Right ventricle myocardium superior (tissue), 1 donor: ENCODE results near the gene RNF8. TPM values are rescaled to one million over a fixed set of nuclear protein-coding genes. Genes with fewer than 3 reads are reported as not detected.

ENCODE experiments used
- ATAC-seq: fragments of 200-7000 bp; cut with Tn5 transposase; one replicate; pipeline ENCODE4 v1.9.1; 2020; ENCODE audit warnings: mild to moderate bottlenecking; ENCODE audit not compliant: poor library complexity
- DNase-seq: peaks from one replicate; pipeline ENCODE4 v3.0.0-alpha.2; 2020
- intact Hi-C: fragments of 100-400 bp; cut with DNase I; formaldehyde crosslinking; loops from one replicate; pipeline ENCODE4 v1.11.2; 2022
- total RNA-seq: library from RNA; stranded (reverse); fragmentation: NEBNext Ultra II Directional; extraction: Animal tissue kit (Norgen Biotek cat#: 25700); gene quantifications from one replicate; pipeline ENCODE4 v1.2.1, GENCODE V29; 2021
- donor health status: DM: no; HTN: yes; CAD: no; lungs with severe emphysema.

The RNF8 gene
- total RNA-seq, 1 donor from 2014 or later = 14.9 TPM

- intact Hi-C loops = no loop called here
- DNase-seq (no peak), ATAC-seq (no peak)
Measured at GRCh38 chr6:37347670-37348111, 6.1 kb upstream of the RNF8 start.

GRCh38 chr6:37351027-37351426, 2.8 kb upstream of the RNF8 start:
- ATAC-seq (no peak), DNase-seq (no peak)
- intact Hi-C loops = no loop called here

GRCh38 chr6:37352384-37352783, 1.4 kb upstream of the RNF8 start:
- intact Hi-C loops = no loop called here
- no peak for DNase-seq
- ATAC-seq = no peak

- DNase-seq = no peak
- ATAC-seq = peak; percentile 51
- intact Hi-C loops = no loop called here
Measured at GRCh38 chr6:37354526-37355384, 972 bp downstream of the RNF8 start.

- intact Hi-C loops = no loop called here
- DNase-seq (no peak), ATAC-seq (no peak)
Measured at GRCh38 chr6:37357288-37357687, 3.5 kb downstream of the RNF8 start.

- no peak for ATAC-seq
Measured at GRCh38 chr6:37357860-37358259, 4.1 kb downstream of the RNF8 start.

GRCh38 chr6:37359039-37359438, 5.3 kb downstream of the RNF8 start:
- ATAC-seq (no peak), DNase-seq (no peak)
- intact Hi-C loops = no loop called here

More at GRCh38 chr6:37357860-37358259, 4.1 kb downstream of the RNF8 start:
- no peak for DNase-seq
- intact Hi-C loops = no loop called here

- no peak for ATAC-seq
- intact Hi-C loops = no loop called here
- DNase-seq = no peak
Measured at GRCh38 chr6:37362101-37362828, 8.5 kb downstream of the RNF8 start.

- intact Hi-C loops = no loop called here
- DNase-seq = no peak
- peak; percentile 52 for ATAC-seq
Measured at GRCh38 chr6:37365791-37366190, 12.0 kb downstream of the RNF8 start.

- DNase-seq = no peak
- intact Hi-C loops = no loop called here
- no peak for ATAC-seq
Measured at GRCh38 chr6:37366910-37367309, 13.1 kb downstream of the RNF8 start.

- DNase-seq (no peak), ATAC-seq (no peak)
- intact Hi-C loops = no loop called here
Measured at GRCh38 chr6:37368961-37369320, 15.2 kb downstream of the RNF8 start.

GRCh38 chr6:37369321-37370201, 15.8 kb downstream of the RNF8 start:
- ATAC-seq (peak; percentile 21), DNase-seq (no peak)
- intact Hi-C loops = no loop called here

- intact Hi-C loops = no loop called here
- DNase-seq (no peak), ATAC-seq (peak; percentile 47)
Measured at GRCh38 chr6:37371154-37372083, 17.6 kb downstream of the RNF8 start.

- no peak for DNase-seq
- no peak for ATAC-seq
- intact Hi-C loops = no loop called here
Measured at GRCh38 chr6:37372116-37372515, 18.3 kb downstream of the RNF8 start.

- intact Hi-C loops = no loop called here
- ATAC-seq (no peak), DNase-seq (no peak)
Measured at GRCh38 chr6:37373822-37374471, 20.2 kb downstream of the RNF8 start.

GRCh38 chr6:37375376-37375775, 21.6 kb downstream of the RNF8 start:
- ATAC-seq (no peak), DNase-seq (no peak)
- intact Hi-C loops = no loop called here

GRCh38 chr6:37376078-37376743, 22.4 kb downstream of the RNF8 start:
- no peak for DNase-seq
- intact Hi-C loops = no loop called here
- no peak for ATAC-seq
